Stomach (tissue), 4 donors: ENCODE data around the gene MRPL53.

Experiments used
- POLR2A ChIP-seq, 4 donors: fragments of 450-650 bp; IDR thresholded peaks; one replicate each; pipeline ENCODE4 v1.6.1; 2016; ENCODE audit warnings: antibody characterized with exemption in 4 of 4, control low read depth in 2 of 4, mild to moderate bottlenecking in 1 of 4, moderate library complexity in 1 of 4
- POLR2AphosphoS5 ChIP-seq, 3 donors: sonication (generic); formaldehyde crosslinking; IDR thresholded peaks; one replicate each; pipeline ENCODE4 v1.6.1; 2016; ENCODE audit warnings: antibody characterized with exemption in 3 of 3
- TF ChIP-seq, protein P1 (sequence below), 7 experiments: fragments of 450-650 bp in 4 of 7; fragments of 200-600 bp in 3 of 7; sonication (generic) in 3 of 7; IDR thresholded peaks; one replicate each; pipeline ENCODE4 v1.5.1; 2016 to 2019; ENCODE audit warnings: antibody characterized with exemption in 7 of 7, control low read depth in 2 of 7, mild to moderate bottlenecking in 1 of 7

DNA sequence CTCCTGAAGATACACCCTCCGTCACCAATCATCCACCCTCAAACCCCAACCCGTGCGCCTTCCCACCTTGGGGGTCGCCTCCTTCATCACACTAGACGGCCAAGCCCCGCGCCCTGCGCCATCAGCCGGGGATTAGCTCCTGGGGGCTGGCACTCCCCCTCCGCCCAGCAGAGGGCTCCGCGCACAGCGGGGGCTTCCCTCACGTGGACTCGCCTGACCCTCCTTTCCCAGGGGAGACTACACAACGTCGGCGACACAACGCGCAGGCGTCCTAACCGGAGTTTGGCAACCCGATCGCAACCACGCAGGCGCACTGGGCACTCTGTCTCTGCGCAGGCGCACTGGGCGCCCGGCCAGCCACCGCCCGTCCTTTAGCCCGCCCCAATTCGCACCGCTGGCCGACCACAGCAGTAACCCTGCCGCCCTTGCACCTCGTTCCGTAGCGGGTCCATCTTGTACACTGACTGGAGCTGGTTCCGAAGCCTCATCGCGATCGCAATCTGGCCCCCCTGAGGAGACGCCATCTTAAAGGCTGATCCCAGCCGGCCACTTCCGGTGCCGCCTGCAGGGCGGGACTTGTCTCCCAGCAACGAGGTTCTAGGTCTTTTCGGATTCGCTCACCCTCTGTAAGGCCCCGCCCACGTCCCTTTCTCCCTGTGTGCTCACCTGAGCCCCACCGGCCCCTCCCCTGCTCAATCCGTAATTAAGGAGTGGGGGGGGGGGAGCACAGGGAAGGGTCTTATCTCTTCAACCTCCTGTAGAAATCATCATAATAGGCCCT is 34.9 kb upstream of the MRPL53 start, which contains the start of gene PCGF1:
- TF ChIP-seq POLR2A (IDR thresholded peaks at IDR 0.05), result no peak
- TF ChIP-seq, protein P1, sequence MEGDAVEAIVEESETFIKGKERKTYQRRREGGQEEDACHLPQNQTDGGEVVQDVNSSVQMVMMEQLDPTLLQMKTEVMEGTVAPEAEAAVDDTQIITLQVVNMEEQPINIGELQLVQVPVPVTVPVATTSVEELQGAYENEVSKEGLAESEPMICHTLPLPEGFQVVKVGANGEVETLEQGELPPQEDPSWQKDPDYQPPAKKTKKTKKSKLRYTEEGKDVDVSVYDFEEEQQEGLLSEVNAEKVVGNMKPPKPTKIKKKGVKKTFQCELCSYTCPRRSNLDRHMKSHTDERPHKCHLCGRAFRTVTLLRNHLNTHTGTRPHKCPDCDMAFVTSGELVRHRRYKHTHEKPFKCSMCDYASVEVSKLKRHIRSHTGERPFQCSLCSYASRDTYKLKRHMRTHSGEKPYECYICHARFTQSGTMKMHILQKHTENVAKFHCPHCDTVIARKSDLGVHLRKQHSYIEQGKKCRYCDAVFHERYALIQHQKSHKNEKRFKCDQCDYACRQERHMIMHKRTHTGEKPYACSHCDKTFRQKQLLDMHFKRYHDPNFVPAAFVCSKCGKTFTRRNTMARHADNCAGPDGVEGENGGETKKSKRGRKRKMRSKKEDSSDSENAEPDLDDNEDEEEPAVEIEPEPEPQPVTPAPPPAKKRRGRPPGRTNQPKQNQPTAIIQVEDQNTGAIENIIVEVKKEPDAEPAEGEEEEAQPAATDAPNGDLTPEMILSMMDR (IDR thresholded peaks at IDR 0.05), result peak in 2 of 7 experiments; percentile 12 to 31
- peak in 2 of 3 donors; percentile 32 to 82 for TF ChIP-seq POLR2AphosphoS5 (IDR thresholded peaks at IDR 0.05)
